K562 (cell line): ENCODE data around the gene CALR3. TPM values are rescaled to one million over a fixed set of nuclear protein-coding genes. Genes with fewer than 3 reads are reported as not detected.

ENCODE experiments used
- ATF3 ChIP-seq, 2 experiments: fragments of 450-650 bp in 1 of 2; sonication (generic) in 1 of 2; formaldehyde crosslinking in 1 of 2; IDR thresholded peaks in 1 of 2; conservative IDR thresholded peaks in 1 of 2; 2 replicates each; pipeline versions ENCODE4 v1.6.1 to v1.8.1; 2016 to 2023; ENCODE audit warnings: mild to moderate bottlenecking in 2 of 2, moderate library complexity in 2 of 2, inconsistent platforms in 1 of 2, missing genetic modification reagents in 1 of 2
- CLOCK ChIP-seq: fragments of 250-450 bp; sonication (Bioruptor Pico); IDR thresholded peaks from 2 replicates; pipeline ENCODE4 v1.4.0; 2020; ENCODE audit warnings: mild to moderate bottlenecking, moderate library complexity, borderline replicate concordance
- FOXK2 ChIP-seq, 2 experiments: fragments of 450-650 bp; IDR thresholded peaks in 1 of 2; conservative IDR thresholded peaks in 1 of 2; 2 replicates each; pipeline ENCODE4 v1.6.1; 2016; ENCODE audit warnings: low read depth in 2 of 2, mild to moderate bottlenecking in 1 of 2
- JUND ChIP-seq, 2 experiments: IDR thresholded peaks; 2 replicates in 1 of 2; 3 replicates in 1 of 2; pipeline ENCODE4 v1.6.1; 2011; ENCODE audit warnings: borderline replicate concordance in 2 of 2, low read depth in 2 of 2, low read length in 2 of 2, improper control_type of control experiment in 1 of 2, missing biosample characterization in 1 of 2, missing genetic modification characterization in 1 of 2, missing genetic modification reagents in 1 of 2
- PKNOX1 ChIP-seq: fragments of 450-650 bp; IDR thresholded peaks from 2 replicates; pipeline ENCODE4 v1.6.1; 2016
- PRDM10 ChIP-seq: fragments of 450-650 bp; IDR thresholded peaks from 2 replicates; pipeline ENCODE4 v1.6.1; 2018; ENCODE audit not compliant: partially characterized antibody
- RCOR1 ChIP-seq, 2 experiments: IDR thresholded peaks; 2 replicates each; pipeline ENCODE4 v1.6.1; 2012; ENCODE audit warnings: low read depth in 2 of 2, low read length in 2 of 2, borderline replicate concordance in 1 of 2, improper control_type of control experiment in 1 of 2
- RFX5 ChIP-seq: IDR thresholded peaks from 2 replicates; pipeline ENCODE4 v1.6.1; 2011; ENCODE audit warnings: low read depth, mild to moderate bottlenecking, improper control_type of control experiment, low read length
- SAP30 ChIP-seq: fragments of 200-600 bp; sonication (generic); IDR thresholded peaks from 2 replicates; pipeline ENCODE4 v1.6.1; 2012; ENCODE audit warnings: borderline replicate concordance, low read depth, mild to moderate bottlenecking, moderate library complexity, low read length, control low read depth, inconsistent platforms; ENCODE audit not compliant: insufficient read depth, poor library complexity, severe bottlenecking
- SIRT6 ChIP-seq: IDR thresholded peaks from one replicate; pipeline ENCODE4 v1.6.1; 2012; ENCODE audit warnings: low read depth, mild to moderate bottlenecking, control low read depth, inconsistent platforms, low read length, moderate library complexity
- SMARCE1 ChIP-seq: fragments of 450-650 bp; IDR thresholded peaks from 2 replicates; pipeline ENCODE4 v1.7.1; 2016; ENCODE audit warnings: mild to moderate bottlenecking
- SOX6 ChIP-seq: fragments of 450-650 bp; IDR thresholded peaks from 2 replicates; pipeline ENCODE4 v1.6.1; 2014; ENCODE audit warnings: mild to moderate bottlenecking
- polyA plus RNA-seq, 8 experiments: library from polyadenylated mRNA; depleted of rRNA in 4 of 8; stranded (reverse) in 5 of 8; unstranded in 3 of 8; fragments of >200 nt; fragmentation: Nextera tagmentation in 2 of 8; fragmentation: Illumina TruSeq in 1 of 8; extraction: Ambion mirVana in 2 of 8; extraction: Trizol in 1 of 8; gene quantifications; 2 replicates each; pipeline versions ENCODE4 v1.2.1 to v1.2.3, GENCODE V29; 2011 to 2014; ENCODE audit warnings: inconsistent platforms in 1 of 8, missing spikeins in 1 of 8
- total RNA-seq, 7 experiments: library from RNA; depleted of rRNA in 6 of 7; stranded (reverse); fragments of >200 nt in 6 of 7; fragmentation: Illumina TruSeq in 2 of 7; extraction: Trizol in 2 of 7; gene quantifications; 2 replicates each; pipeline versions ENCODE4 v1.2.1 to v1.2.3, GENCODE V29; 2011 to 2021; ENCODE audit warnings: low replicate concordance in 1 of 7
- TF ChIP-seq, protein P1 (sequence below): sonication (generic); formaldehyde crosslinking; IDR thresholded peaks from 2 replicates; pipeline ENCODE4 v1.9.0; 2022; ENCODE audit warnings: mild to moderate bottlenecking, missing genetic modification reagents
- TF ChIP-seq, protein P2 (sequence below): sonication (generic); formaldehyde crosslinking; IDR thresholded peaks from 2 replicates; pipeline ENCODE4 v1.8.0; 2023; ENCODE audit warnings: mild to moderate bottlenecking, missing genetic modification reagents

CALR3 gene
- total and polyA plus RNA-seq, 9 of the 15 experiments (the other 6 are each of a cell fraction or from before 2014, with no cell fraction given): 0.15 to 0.41 (median 0.22) TPM; not detected in 4

DNA sequence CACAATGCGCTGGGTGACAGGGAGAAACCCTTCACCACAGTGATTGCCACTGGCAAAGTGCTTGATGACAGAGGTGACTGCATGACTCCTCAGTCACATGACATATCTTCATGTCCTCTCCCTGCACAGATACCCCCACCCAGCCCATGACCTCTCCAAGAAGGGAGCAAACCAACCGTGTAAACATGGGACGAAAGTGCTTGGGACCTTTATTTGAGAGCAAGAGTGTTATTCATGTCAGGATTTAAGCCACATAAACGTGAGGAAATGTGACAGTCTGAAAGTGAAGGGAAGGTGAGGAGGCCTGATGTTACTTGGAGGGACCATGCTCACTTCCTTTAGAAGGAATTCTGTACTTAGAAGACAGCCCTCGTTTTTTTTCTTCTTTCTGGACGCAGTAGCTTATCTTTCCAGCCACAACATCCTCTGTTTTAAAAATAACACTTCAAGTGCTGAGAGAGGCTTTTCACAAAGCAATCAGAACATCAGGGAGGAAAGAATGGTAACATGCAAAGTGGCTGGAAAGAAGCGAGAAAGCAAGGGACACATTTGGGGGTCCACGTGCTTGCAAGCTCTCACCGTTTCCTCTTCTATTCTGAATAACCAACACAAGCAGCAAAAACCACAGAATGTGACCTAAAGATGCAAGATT is 59.8 kb downstream of the CALR3 start (continued):
- TF ChIP-seq SIRT6 (no peak), RFX5 (no peak), RCOR1 (IDR thresholded peaks at IDR 0.05; ENCODE audit: borderline replicate concordance in 1 of 2, low read depth in 2 of 2, low read length in 2 of 2) (peak in 1 of 2 experiments; percentile 46; a peak in 1 of 4 replicates), SAP30 (no peak), SOX6 (peak; percentile 74), FOXK2 (conservative IDR thresholded peaks at IDR 0.05 in 1 of 2, IDR thresholded peaks at IDR 0.05 in 1 of 2; ENCODE audit: low read depth in 2 of 2) (peak in 1 of 2 experiments; percentile 62; a peak in 3 of 4 replicates), PKNOX1 (peak; percentile 47), ATF3 (IDR thresholded peaks at IDR 0.05) (peak; percentile 56; the same call in 1 of the 2 replicates), ATF3 (CRISPR knock-in tag; conservative IDR thresholded peaks at IDR 0.05) (no peak), PRDM10 (peak; percentile 22), JUND (IDR thresholded peaks at IDR 0.05; ENCODE audit: borderline replicate concordance, low read depth, low read length) (peak; percentile 42; the same call in 1 of the 2 replicates), JUND (tag; IDR thresholded peaks at IDR 0.05; ENCODE audit: borderline replicate concordance, low read depth, low read length) (no peak), CLOCK (CRISPR knock-in tag) (no peak), SMARCE1 (no peak; the same call in 1 of the 2 replicates)
- TF ChIP-seq, protein P1, sequence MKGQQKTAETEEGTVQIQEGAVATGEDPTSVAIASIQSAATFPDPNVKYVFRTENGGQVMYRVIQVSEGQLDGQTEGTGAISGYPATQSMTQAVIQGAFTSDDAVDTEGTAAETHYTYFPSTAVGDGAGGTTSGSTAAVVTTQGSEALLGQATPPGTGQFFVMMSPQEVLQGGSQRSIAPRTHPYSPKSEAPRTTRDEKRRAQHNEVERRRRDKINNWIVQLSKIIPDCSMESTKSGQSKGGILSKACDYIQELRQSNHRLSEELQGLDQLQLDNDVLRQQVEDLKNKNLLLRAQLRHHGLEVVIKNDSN: peak; percentile 92
- TF ChIP-seq, protein P2, sequence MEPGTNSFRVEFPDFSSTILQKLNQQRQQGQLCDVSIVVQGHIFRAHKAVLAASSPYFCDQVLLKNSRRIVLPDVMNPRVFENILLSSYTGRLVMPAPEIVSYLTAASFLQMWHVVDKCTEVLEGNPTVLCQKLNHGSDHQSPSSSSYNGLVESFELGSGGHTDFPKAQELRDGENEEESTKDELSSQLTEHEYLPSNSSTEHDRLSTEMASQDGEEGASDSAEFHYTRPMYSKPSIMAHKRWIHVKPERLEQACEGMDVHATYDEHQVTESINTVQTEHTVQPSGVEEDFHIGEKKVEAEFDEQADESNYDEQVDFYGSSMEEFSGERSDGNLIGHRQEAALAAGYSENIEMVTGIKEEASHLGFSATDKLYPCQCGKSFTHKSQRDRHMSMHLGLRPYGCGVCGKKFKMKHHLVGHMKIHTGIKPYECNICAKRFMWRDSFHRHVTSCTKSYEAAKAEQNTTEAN (CRISPR knock-in tag): no peak
